GM23338 (cell line): ENCODE results near the gene KLHL25. TPM values are rescaled to one million over a fixed set of nuclear protein-coding genes. Genes with fewer than 3 reads are reported as not detected.

Experiments
- ATAC-seq: fragments of 200-7000 bp; cut with Tn5 transposase; 3 replicates; pipeline ENCODE4 v1.9.1; 2020
- DNase-seq: peaks from one replicate; pipeline ENCODE4 v3.0.0-alpha.2; 2015; ENCODE audit warnings: low spot score
- H2AFZ ChIP-seq: fragments of 200-600 bp; sonication (generic); 2 replicates; pipeline ENCODE4 v1.8.0; 2016; ENCODE audit warnings: antibody characterized with exemption, mild to moderate bottlenecking, moderate library complexity
- H3F3A ChIP-seq: fragments of 200-600 bp; sonication (generic); replicated peaks from 2 replicates; pipeline ENCODE4 v1.8.0; 2017; ENCODE audit warnings: antibody characterized with exemption, mixed run types, low read depth
- H3K27ac ChIP-seq: fragments of 200-600 bp; sonication (generic); 2 replicates; pipeline ENCODE4 v1.6.1; 2016; ENCODE audit warnings: low read depth
- H3K27me3 ChIP-seq: fragments of 200-600 bp; sonication (generic); 2 replicates; pipeline ENCODE4 v1.8.0; 2016; ENCODE audit warnings: mild to moderate bottlenecking, mixed run types, moderate library complexity; ENCODE audit not compliant: insufficient read depth
- H3K36me3 ChIP-seq: fragments of 200-600 bp; sonication (generic); 2 replicates; pipeline ENCODE4 v1.8.0; 2016; ENCODE audit warnings: mild to moderate bottlenecking; ENCODE audit not compliant: insufficient read depth
- H3K4me1 ChIP-seq: fragments of 200-600 bp; sonication (generic); 2 replicates; pipeline ENCODE4 v1.8.0; 2016; ENCODE audit warnings: mild to moderate bottlenecking, moderate library complexity; ENCODE audit not compliant: insufficient read depth
- H3K4me2 ChIP-seq: fragments of 200-600 bp; sonication (generic); 2 replicates; pipeline ENCODE4 v1.7.1; 2017; ENCODE audit warnings: mixed run types
- H3K4me3 ChIP-seq: fragments of 200-600 bp; sonication (generic); 2 replicates; pipeline ENCODE4 v1.6.1; 2016; ENCODE audit warnings: mixed run types
- H3K79me2 ChIP-seq: fragments of 200-600 bp; sonication (generic); replicated peaks from 2 replicates; pipeline ENCODE4 v1.8.0; 2017; ENCODE audit warnings: mild to moderate bottlenecking; ENCODE audit not compliant: insufficient read depth
- H3K9me2 ChIP-seq: fragments of 200-600 bp; sonication (generic); 2 replicates; pipeline ENCODE4 v1.8.0; 2017; ENCODE audit not compliant: insufficient read depth
- H4K20me1 ChIP-seq: fragments of 200-600 bp; sonication (generic); replicated peaks from 2 replicates; pipeline ENCODE4 v1.8.0; 2017; ENCODE audit warnings: mild to moderate bottlenecking; ENCODE audit not compliant: insufficient read depth
- H3K27ac Mint-ChIP-seq: 2 replicates; pipeline ENCODE4 v1.8.0; 2020; ENCODE audit warnings: inconsistent platforms, mild to moderate bottlenecking, moderate library complexity, mixed read lengths
- H3K27me3 Mint-ChIP-seq: 3 replicates; pipeline ENCODE4 v1.8.0; 2022; ENCODE audit warnings: low read depth, mild to moderate bottlenecking, moderate library complexity, mixed read lengths, inconsistent platforms; ENCODE audit not compliant: insufficient read depth, poor library complexity
- H3K36me3 Mint-ChIP-seq: 3 replicates; pipeline ENCODE4 v1.8.0; 2021; ENCODE audit warnings: low read depth, mild to moderate bottlenecking, inconsistent platforms, moderate library complexity, mixed read lengths
- H3K4me1 Mint-ChIP-seq: 3 replicates; pipeline ENCODE4 v1.8.0; 2020; ENCODE audit warnings: mild to moderate bottlenecking, inconsistent platforms, mixed read lengths
- H3K4me3 Mint-ChIP-seq: 3 replicates; pipeline ENCODE4 v1.8.0; 2021; ENCODE audit warnings: moderate library complexity, mild to moderate bottlenecking, inconsistent platforms, mixed read lengths
- H3K9me3 Mint-ChIP-seq: 3 replicates; pipeline ENCODE4 v1.8.0; 2020; ENCODE audit warnings: moderate library complexity, mild to moderate bottlenecking, inconsistent platforms, mixed read lengths
- CREB1 ChIP-seq: fragments of 250-450 bp; sonication (Bioruptor Pico); IDR thresholded peaks from 2 replicates; pipeline ENCODE4 v1.5.0; 2020; ENCODE audit warnings: low read depth, mild to moderate bottlenecking, moderate library complexity
- ETS1 ChIP-seq: IDR thresholded peaks from 2 replicates; pipeline ENCODE4 v1.6.1; 2016; ENCODE audit warnings: antibody characterized with exemption
- EZH2 ChIP-seq: fragments of 200-600 bp; sonication (generic); IDR thresholded peaks from one replicate; pipeline ENCODE4 v1.8.0; 2017; ENCODE audit warnings: antibody characterized with exemption, mild to moderate bottlenecking, low read depth; ENCODE audit not compliant: unreplicated experiment
- EZH2phosphoT487 ChIP-seq: fragments of 200-600 bp; sonication (generic); IDR thresholded peaks from one replicate; pipeline ENCODE4 v1.8.1; 2018; ENCODE audit warnings: antibody characterized with exemption; ENCODE audit not compliant: unreplicated experiment
- JUNB ChIP-seq: IDR thresholded peaks from one replicate; pipeline ENCODE4 v1.6.1; 2016; ENCODE audit warnings: antibody characterized with exemption; ENCODE audit not compliant: unreplicated experiment
- NANOG ChIP-seq: IDR thresholded peaks from 2 replicates; pipeline ENCODE4 v1.6.1; 2016; ENCODE audit warnings: antibody characterized with exemption, borderline replicate concordance
- POLR2AphosphoS5 ChIP-seq: IDR thresholded peaks from 2 replicates; pipeline ENCODE4 v1.6.1; 2016; ENCODE audit warnings: antibody characterized with exemption, low read depth
- REST ChIP-seq: IDR thresholded peaks from one replicate; pipeline ENCODE4 v1.6.1; 2018; ENCODE audit warnings: antibody characterized with exemption; ENCODE audit not compliant: unreplicated experiment
- STAT1 ChIP-seq: IDR thresholded peaks from one replicate; pipeline ENCODE4 v1.6.1; 2016; ENCODE audit warnings: antibody characterized with exemption; ENCODE audit not compliant: unreplicated experiment
- ZNF114 ChIP-seq: fragments of 250-450 bp; sonication (Bioruptor Pico); IDR thresholded peaks from 2 replicates; pipeline ENCODE4 v1.5.0; 2020; ENCODE audit warnings: mild to moderate bottlenecking, moderate library complexity
- ZNF331 ChIP-seq: fragments of 250-450 bp; sonication (Bioruptor Pico); IDR thresholded peaks from 2 replicates; pipeline ENCODE4 v1.5.0; 2020; ENCODE audit warnings: low read depth, mild to moderate bottlenecking, moderate library complexity
- ZNF462 ChIP-seq: fragments of 250-450 bp; sonication (Bioruptor Pico); IDR thresholded peaks from 2 replicates; pipeline ENCODE4 v1.5.0; 2020; ENCODE audit warnings: mild to moderate bottlenecking, moderate library complexity
- polyA plus RNA-seq: library from polyadenylated mRNA; unstranded; fragments of >200 nt; fragmentation: Nextera tagmentation; extraction: Ambion mirVana; gene quantifications from 2 replicates; pipeline ENCODE4 v1.2.1, GENCODE V29; 2016
- total RNA-seq: library from RNA; depleted of rRNA; stranded (reverse); fragments of >200 nt; shearing (Covaris generic); gene quantifications from 2 replicates; pipeline ENCODE4 v1.2.3, GENCODE V29; 2014
- TF ChIP-seq, protein P1 (sequence below), 2 experiments: fragments of 200-600 bp in 1 of 2; sonication (generic) in 1 of 2; conservative IDR thresholded peaks; 2 replicates each; pipeline versions ENCODE4 v1.5.1 to v1.6.1; 2016 to 2017; ENCODE audit warnings: antibody characterized with exemption in 2 of 2, low read depth in 2 of 2, mild to moderate bottlenecking in 2 of 2, moderate library complexity in 1 of 2

Gene KLHL25
- total and polyA plus RNA-seq, 2 experiments from 2014 or later = 5.2 to 28.5 TPM

DNA sequence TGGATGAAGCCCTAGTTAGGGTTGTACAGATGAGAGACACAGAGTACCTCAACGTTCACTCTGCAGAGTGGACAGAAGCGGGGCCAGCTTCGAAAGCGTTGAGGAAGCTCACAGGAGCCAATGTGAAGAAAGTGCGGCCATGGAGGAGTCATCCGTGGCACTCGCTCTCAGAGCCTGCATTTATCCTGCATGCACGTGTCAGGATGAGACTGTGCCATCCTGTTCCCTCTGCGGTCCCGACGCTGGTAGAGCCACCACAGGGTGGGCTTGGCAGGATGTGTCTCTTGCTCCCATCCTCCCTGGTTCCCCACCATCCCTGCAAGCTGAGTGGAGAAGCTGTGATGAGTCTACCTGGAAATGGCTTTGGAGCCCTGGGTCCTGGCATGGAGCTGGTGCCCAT lies 39.3 kb downstream of the KLHL25 start:
- Histone ChIP-seq H3K4me2 (no peak overlapping the region), H3K4me1 (peaks cover 26% of the 10 kb centered on the region), H2AFZ (no peak overlapping the region), H3K36me3 (no peaks in the 10 kb centered on the region; the same call in 1 of the 2 replicates), H3K4me3 (no peak overlapping the region), H4K20me1 (peaks cover 3% of the 10 kb centered on the region), H3K27me3 (no peaks in the 10 kb centered on the region), H3F3A (peaks cover 17% of the 10 kb centered on the region), H3K9me2 (no peaks in the 10 kb centered on the region), H3K27ac (no peak overlapping the region), H3K79me2 (no peaks in the 10 kb centered on the region)
- Mint-ChIP-seq H3K27ac (no peak overlapping the region), H3K4me3 (no peak overlapping the region), H3K36me3 (peaks cover 27% of the 10 kb centered on the region), H3K27me3 (peaks cover 18% of the 10 kb centered on the region), H3K4me1 (peaks cover 40% of the 10 kb centered on the region), H3K9me3 (no peaks in the 10 kb centered on the region)
- TF ChIP-seq ZNF114 (no peak), ETS1 (no peak), CREB1 (no peak), POLR2AphosphoS5 (no peak), NANOG (no peak), ZNF462 (CRISPR knock-in tag) (no peak), REST (no peak), EZH2 (no peak), JUNB (no peak), EZH2phosphoT487 (no peak), ZNF331 (CRISPR knock-in tag) (no peak), STAT1 (no peak)
- TF ChIP-seq, protein P1, sequence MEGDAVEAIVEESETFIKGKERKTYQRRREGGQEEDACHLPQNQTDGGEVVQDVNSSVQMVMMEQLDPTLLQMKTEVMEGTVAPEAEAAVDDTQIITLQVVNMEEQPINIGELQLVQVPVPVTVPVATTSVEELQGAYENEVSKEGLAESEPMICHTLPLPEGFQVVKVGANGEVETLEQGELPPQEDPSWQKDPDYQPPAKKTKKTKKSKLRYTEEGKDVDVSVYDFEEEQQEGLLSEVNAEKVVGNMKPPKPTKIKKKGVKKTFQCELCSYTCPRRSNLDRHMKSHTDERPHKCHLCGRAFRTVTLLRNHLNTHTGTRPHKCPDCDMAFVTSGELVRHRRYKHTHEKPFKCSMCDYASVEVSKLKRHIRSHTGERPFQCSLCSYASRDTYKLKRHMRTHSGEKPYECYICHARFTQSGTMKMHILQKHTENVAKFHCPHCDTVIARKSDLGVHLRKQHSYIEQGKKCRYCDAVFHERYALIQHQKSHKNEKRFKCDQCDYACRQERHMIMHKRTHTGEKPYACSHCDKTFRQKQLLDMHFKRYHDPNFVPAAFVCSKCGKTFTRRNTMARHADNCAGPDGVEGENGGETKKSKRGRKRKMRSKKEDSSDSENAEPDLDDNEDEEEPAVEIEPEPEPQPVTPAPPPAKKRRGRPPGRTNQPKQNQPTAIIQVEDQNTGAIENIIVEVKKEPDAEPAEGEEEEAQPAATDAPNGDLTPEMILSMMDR (conservative IDR thresholded peaks at IDR 0.05; ENCODE audit: low read depth in 2 of 2) = no peak
- DNase-seq = no peak
- no peak for ATAC-seq
